Ectodermal cell (in vitro differentiated cells): ENCODE measurements around the gene RPTOR.
A peak's percentile ranks its signal among the peaks of the same experiment; 100 is the strongest.

Experiments
- H3K27ac ChIP-seq: 2 replicates; pipeline ENCODE4 v1.7.0; 2013; ENCODE audit warnings: mild to moderate bottlenecking, low read depth, low read length; ENCODE audit not compliant: insufficient read depth, poor library complexity, severe bottlenecking
- H3K27me3 ChIP-seq: 2 replicates; pipeline ENCODE4 v1.7.0; 2013; ENCODE audit warnings: mild to moderate bottlenecking, low read length; ENCODE audit not compliant: insufficient read depth, control insufficient read depth, poor library complexity, severe bottlenecking
- H3K36me3 ChIP-seq: one replicate; pipeline ENCODE4 v1.7.0; 2013; ENCODE audit warnings: low read length; ENCODE audit not compliant: control insufficient read depth, insufficient read depth
- H3K4me1 ChIP-seq: one replicate; pipeline ENCODE4 v1.7.0; 2013; ENCODE audit warnings: low read length; ENCODE audit not compliant: control insufficient read depth, insufficient read depth
- H3K4me3 ChIP-seq: 2 replicates; pipeline ENCODE4 v1.7.0; 2013; ENCODE audit warnings: low read depth, low read length, control low read depth; ENCODE audit not compliant: insufficient read depth
- H3K9me3 ChIP-seq: 2 replicates; pipeline ENCODE4 v1.7.0; 2013; ENCODE audit warnings: mild to moderate bottlenecking, low read length, moderate library complexity; ENCODE audit not compliant: control insufficient read depth
- WGBS, 2 experiments: methylation state at CpG; one replicate each; pipeline ENCODE4 v1.1.7; 2013; ENCODE audit warnings: missing lambda C conversion rate in 2 of 2; 5-methylcytosine and 5-hydroxymethylcytosine counted together

Gene RPTOR

GRCh38 chr17:80769936-80770625 is 225.4 kb downstream of the RPTOR start:
- H3K4me3 ChIP-seq: no peak overlapping the region
- no peaks in the 10 kb centered on the region for H3K27me3 ChIP-seq
- 96% methylated on average over 19 of the region's 19 CpGs for WGBS, 2 experiments
- H3K4me1 ChIP-seq: peaks cover 9% of the 10 kb centered on the region
- H3K27ac ChIP-seq: no peak overlapping the region
- no peaks in the 10 kb centered on the region for H3K36me3 ChIP-seq
- H3K9me3 ChIP-seq: no peaks in the 10 kb centered on the region

GRCh38 chr17:80770881-80771611 is 226.4 kb downstream of the RPTOR start:
- H3K27ac ChIP-seq: no peak overlapping the region
- no peaks in the 10 kb centered on the region for H3K27me3 ChIP-seq
- H3K4me3 ChIP-seq: no peak overlapping the region
- H3K4me1 ChIP-seq: peaks cover 9% of the 10 kb centered on the region
- 82 to 87% methylated on average over 21 of the region's 21 CpGs for WGBS, 2 experiments
- no peaks in the 10 kb centered on the region for H3K9me3 ChIP-seq
- H3K36me3 ChIP-seq: no peaks in the 10 kb centered on the region

- no peaks in the 10 kb centered on the region for H3K9me3 ChIP-seq
- 85 to 87% methylated on average over 11 of the region's 11 CpGs for WGBS, 2 experiments
- no peak overlapping the region for H3K4me3 ChIP-seq
- no peak overlapping the region for H3K27ac ChIP-seq
- H3K36me3 ChIP-seq: no peaks in the 10 kb centered on the region
- no peaks in the 10 kb centered on the region for H3K27me3 ChIP-seq
- H3K4me1 ChIP-seq: peaks cover 9% of the 10 kb centered on the region
These were observed 227.0 kb downstream of the RPTOR start for GRCh38 chr17:80771612-80772005.

- Histone ChIP-seq H3K9me3 (no peaks in the 10 kb centered on the region), H3K4me3 (no peak overlapping the region), H3K27ac (no peak overlapping the region), H3K27me3 (no peaks in the 10 kb centered on the region), H3K4me1 (peaks cover 9% of the 10 kb centered on the region), H3K36me3 (no peaks in the 10 kb centered on the region)
- WGBS, 2 experiments: 94 to 95% methylated on average over 8 of the region's 8 CpGs
These were observed 228.2 kb downstream of the RPTOR start for GRCh38 chr17:80772906-80773242.

- Histone ChIP-seq H3K4me1 (peaks cover 9% of the 10 kb centered on the region), H3K4me3 (no peak overlapping the region), H3K27me3 (no peaks in the 10 kb centered on the region), H3K27ac (peak overlapping the region; percentile 39), H3K9me3 (no peaks in the 10 kb centered on the region), H3K36me3 (no peaks in the 10 kb centered on the region)
- WGBS, 2 experiments: 73 to 77% methylated on average over 19 of the region's 19 CpGs
These were observed 228.8 kb downstream of the RPTOR start for GRCh38 chr17:80773243-80773991.

GRCh38 chr17:80774146-80774545 is 229.5 kb downstream of the RPTOR start:
- Histone ChIP-seq H3K4me1 (peaks cover 9% of the 10 kb centered on the region), H3K4me3 (no peak overlapping the region), H3K9me3 (no peaks in the 10 kb centered on the region), H3K36me3 (no peaks in the 10 kb centered on the region), H3K27me3 (no peaks in the 10 kb centered on the region), H3K27ac (no peak overlapping the region)
- 94 to 96% methylated on average over 19 to 20 of the region's 20 CpGs for WGBS, 2 experiments

GRCh38 chr17:80774643-80775281 is 230.1 kb downstream of the RPTOR start:
- Histone ChIP-seq H3K9me3 (no peaks in the 10 kb centered on the region), H3K4me1 (peaks cover 9% of the 10 kb centered on the region), H3K4me3 (no peak overlapping the region), H3K36me3 (no peaks in the 10 kb centered on the region), H3K27me3 (no peaks in the 10 kb centered on the region), H3K27ac (no peak overlapping the region)
- WGBS, 2 experiments: 94% methylated on average over 21 of the region's 21 CpGs

- Histone ChIP-seq H3K9me3 (no peaks in the 10 kb centered on the region), H3K4me1 (peaks cover 9% of the 10 kb centered on the region), H3K4me3 (no peak overlapping the region), H3K27ac (no peak overlapping the region), H3K27me3 (no peaks in the 10 kb centered on the region), H3K36me3 (no peaks in the 10 kb centered on the region)
- WGBS, 2 experiments: 91 to 100% methylated on average over 2 of the region's 2 CpGs
These were observed 231.2 kb downstream of the RPTOR start for GRCh38 chr17:80775863-80776262.

- H3K9me3 ChIP-seq: no peaks in the 10 kb centered on the region
- H3K4me3 ChIP-seq: no peak overlapping the region
- no peaks in the 10 kb centered on the region for H3K36me3 ChIP-seq
- 87 to 97% methylated on average over 6 of the region's 6 CpGs for WGBS, 2 experiments
- H3K27ac ChIP-seq: no peak overlapping the region
- H3K4me1 ChIP-seq: peaks cover 16% of the 10 kb centered on the region
- H3K27me3 ChIP-seq: no peaks in the 10 kb centered on the region
These were observed 232.6 kb downstream of the RPTOR start for GRCh38 chr17:80777274-80777673.

- Histone ChIP-seq H3K27ac (no peak overlapping the region), H3K4me1 (peaks cover 17% of the 10 kb centered on the region), H3K4me3 (no peak overlapping the region), H3K36me3 (no peaks in the 10 kb centered on the region), H3K27me3 (no peaks in the 10 kb centered on the region), H3K9me3 (no peaks in the 10 kb centered on the region)
- WGBS, 2 experiments: 96% methylated on average over 13 of the region's 13 CpGs
These were observed 234.1 kb downstream of the RPTOR start for GRCh38 chr17:80778716-80779115.
